Ovary (tissue), 9 donors: ENCODE measurements around the gene TRIO. TPM values are rescaled to one million over a fixed set of nuclear protein-coding genes. Genes with fewer than 3 reads are reported as not detected.

Experiments used
- DNase-seq, 5 donors: peaks; one replicate each; pipeline ENCODE4 v3.0.0-alpha.2; 2019 to 2020
- H3K27ac ChIP-seq, 2 donors: fragments of 200-600 bp; one replicate each; pipeline versions ENCODE4 v1.5.1 to v1.8.0; 2019 to 2022
- H3K27me3 ChIP-seq: fragments of 200-600 bp; one replicate; pipeline ENCODE4 v1.8.0; 2022
- H3K36me3 ChIP-seq: fragments of 200-600 bp; sonication (generic); one replicate; pipeline ENCODE4 v1.5.1; 2019
- H3K4me1 ChIP-seq: one replicate; pipeline ENCODE4 v1.8.1; 2013; ENCODE audit warnings: mild to moderate bottlenecking, moderate library complexity; ENCODE audit not compliant: insufficient read depth
- H3K4me3 ChIP-seq: fragments of 200-600 bp; sonication (generic); one replicate; pipeline ENCODE4 v1.5.1; 2017
- H3K9me3 ChIP-seq, 2 donors: fragments of 200-600 bp in 1 of 2; sonication (generic) in 1 of 2; one replicate each; pipeline versions ENCODE4 v1.5.1 to v1.8.1; 2013 to 2019; ENCODE audit warnings: mild to moderate bottlenecking in 1 of 2, moderate library complexity in 1 of 2
- CTCF ChIP-seq, 3 donors: fragments of 450-650 bp in 2 of 3; fragments of 200-600 bp in 1 of 3; IDR thresholded peaks; one replicate each; pipeline versions ENCODE4 v1.5.1 to v1.8.0; 2016 to 2022; ENCODE audit warnings: antibody characterized with exemption in 3 of 3, mild to moderate bottlenecking in 1 of 3
- EP300 ChIP-seq: sonication (generic); formaldehyde crosslinking; IDR thresholded peaks from one replicate; pipeline ENCODE4 v1.6.1; 2017; ENCODE audit warnings: antibody characterized with exemption
- POLR2A ChIP-seq: fragments of 450-650 bp; IDR thresholded peaks from one replicate; pipeline ENCODE4 v1.6.1; 2017; ENCODE audit warnings: antibody characterized with exemption, mild to moderate bottlenecking, moderate library complexity
- WGBS, 3 donors: extraction: QIAGEN DNeasy Blood & Tissue Kit in 1 of 3; methylation state at CpG; one replicate each; pipeline versions ENCODE4 v1.1.5 to v1.1.7; 2013 to 2017; 5-methylcytosine and 5-hydroxymethylcytosine counted together
- intact Hi-C, 4 donors: fragments of 100-400 bp; cut with DNase I; formaldehyde crosslinking; loops; one replicate each; pipeline versions ENCODE4 v1.11.0 to v1.15.1; 2022 to 2023
- polyA plus RNA-seq, 2 donors: library from polyadenylated mRNA; stranded (reverse); fragments of 200-250 nt in 1 of 2; fragments of 350-450 nt in 1 of 2; fragmentation: Illumina TruSeq in 1 of 2; extraction: RNeasy Lipid Tissue Mini Kit (QIAGEN cat#74804) in 1 of 2; gene quantifications; one replicate each; pipeline ENCODE4 v1.2.3, GENCODE V29; 2013 to 2014
- total RNA-seq, 7 donors: library from RNA; depleted of rRNA in 2 of 7; stranded (reverse); fragments of >200 nt in 2 of 7; fragmentation: NEBNext Ultra II Directional in 3 of 7; extraction: Animal tissue kit (Norgen Biotek cat#: 25700) in 3 of 7; gene quantifications; one replicate each; pipeline versions ENCODE4 v1.1.0 to v1.2.4, GENCODE V29; 2016 to 2023
- donor health status: DM: no; HTN: no; CAD: no; lungs with moderate emphysema.
- donor health status: DM: no; HTN: no; CAD: no.
- donor health status: Bipolar disorder and iron deficiency.
- donor health status: DM: yes; HTN: yes; CAD: no.
- donor health status: DM: no; HTN: no; CAD: no.
- donor health status: DM: yes; HTN: yes; CAD: no.

TRIO gene
- total and polyA plus RNA-seq, 9 donors = 58.4 to 268 (median 125) TPM

- Histone ChIP-seq H3K4me3 (no peak overlapping the region), H3K27ac (no peak overlapping the region)
- WGBS, 3 donors = 47 to 60% (median 49%) methylated on average over 3 of the region's 3 CpGs
Measured at GRCh38 chr5:14177634-14178033, 34.5 kb downstream of the TRIO start.

DNA sequence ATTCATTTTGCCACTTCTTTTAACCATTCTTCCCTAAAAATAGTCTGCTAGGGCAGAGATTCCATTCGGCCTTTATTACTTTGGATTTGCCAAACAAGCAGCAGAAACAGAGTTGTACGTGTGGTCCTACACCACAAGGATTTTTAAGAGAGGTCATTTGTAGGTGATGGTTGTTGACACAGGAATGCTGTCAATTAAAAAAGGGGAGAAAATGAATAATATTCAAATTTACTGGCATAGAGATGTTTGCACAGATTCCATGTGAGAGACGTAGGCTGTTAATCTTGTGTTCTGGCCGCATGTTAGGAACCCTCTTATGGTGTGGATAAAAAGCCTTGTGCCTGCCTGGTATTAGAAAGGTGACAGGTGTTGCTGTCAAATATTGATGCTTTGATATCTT, 34.9 kb downstream of the TRIO start:
- Histone ChIP-seq H3K27me3 (no peaks in the 10 kb centered on the region), H3K9me3 (no peaks in the 10 kb centered on the region), H3K27ac (no peak overlapping the region), H3K4me1 (peaks cover 33% of the 10 kb centered on the region), H3K36me3 (no peaks in the 10 kb centered on the region), H3K4me3 (no peak overlapping the region)
- TF ChIP-seq POLR2A = no peak
- TF ChIP-seq CTCF (IDR thresholded peaks at IDR 0.05) = no peak
- TF ChIP-seq EP300 = no peak
- intact Hi-C loops = no loop called here
- DNase-seq = no peak
- WGBS, 3 donors = 49 to 53% (median 49%) methylated on average over 4 of the region's 4 CpGs

More at GRCh38 chr5:14177634-14178033, 34.5 kb downstream of the TRIO start:
- H3K36me3 ChIP-seq = no peaks in the 10 kb centered on the region
- DNase-seq = no peak
- TF ChIP-seq CTCF (IDR thresholded peaks at IDR 0.05) (no peak), POLR2A (no peak), EP300 (no peak)
- peaks cover 30% of the 10 kb centered on the region for H3K4me1 ChIP-seq
- intact Hi-C loops = no loop called here
- no peaks in the 10 kb centered on the region for H3K9me3 ChIP-seq
- H3K27me3 ChIP-seq = no peaks in the 10 kb centered on the region

- no peak overlapping the region for H3K4me3 ChIP-seq
Measured at GRCh38 chr5:14178671-14179211, 35.6 kb downstream of the TRIO start.

DNA sequence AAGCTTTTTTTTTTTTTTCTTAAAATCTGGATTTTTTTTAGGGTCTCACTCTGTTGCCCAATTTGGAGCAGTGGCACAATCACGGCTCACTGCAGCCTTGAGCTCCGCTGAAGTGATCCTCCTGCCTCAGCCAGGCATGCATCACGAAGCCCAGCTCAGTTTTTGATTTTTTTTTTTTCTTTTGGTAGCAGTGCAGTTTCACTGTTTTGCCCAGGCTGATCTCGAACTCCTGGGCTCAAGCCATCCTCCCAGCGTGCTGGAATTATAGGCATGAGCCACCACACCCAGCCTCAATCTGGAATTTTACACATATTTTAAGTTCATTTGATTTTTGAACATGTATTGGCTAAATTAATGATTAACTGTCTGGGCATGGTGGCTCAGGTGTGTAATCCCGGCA, 36.3 kb downstream of the TRIO start:
- peaks cover 35% of the 10 kb centered on the region for H3K4me1 ChIP-seq
- H3K27me3 ChIP-seq = no peaks in the 10 kb centered on the region
- DNase-seq = no peak
- no peak overlapping the region for H3K4me3 ChIP-seq
- no peak for TF ChIP-seq CTCF (IDR thresholded peaks at IDR 0.05)
- TF ChIP-seq POLR2A = no peak
- no peak for TF ChIP-seq EP300
- no peak overlapping the region for H3K27ac ChIP-seq
- no peaks in the 10 kb centered on the region for H3K9me3 ChIP-seq
- WGBS, 3 donors = 38 to 45% (median 40%) methylated on average over 6 of the region's 6 CpGs
- H3K36me3 ChIP-seq = no peaks in the 10 kb centered on the region
- intact Hi-C loops = no loop called here

More at GRCh38 chr5:14178671-14179211, 35.6 kb downstream of the TRIO start:
- H3K27me3 ChIP-seq = no peaks in the 10 kb centered on the region
- TF ChIP-seq POLR2A (no peak), CTCF (IDR thresholded peaks at IDR 0.05) (no peak), EP300 (no peak)
- no peak for DNase-seq
- WGBS, 3 donors = 78 to 81% (median 79%) methylated on average over 10 of the region's 10 CpGs
- no peaks in the 10 kb centered on the region for H3K9me3 ChIP-seq
- intact Hi-C loops = no loop called here
- H3K27ac ChIP-seq = no peak overlapping the region
- H3K36me3 ChIP-seq = no peaks in the 10 kb centered on the region
- peaks cover 35% of the 10 kb centered on the region for H3K4me1 ChIP-seq
